Transverse colon (tissue), 4 donors: Measurements from ENCODE around the gene CNTNAP2. TPM values are rescaled to one million over a fixed set of nuclear protein-coding genes. Genes with fewer than 3 reads are reported as not detected.

Source experiments
- DNase-seq: peaks from one replicate; pipeline ENCODE4 v3.0.0-alpha.2; 2019
- H3K27ac ChIP-seq, 4 donors: fragments of 200-600 bp; sonication (generic); 2 replicates each; pipeline ENCODE4 v1.5.1; 2016 to 2018; ENCODE audit warnings: inconsistent platforms in 4 of 4
- H3K27me3 ChIP-seq: fragments of 200-600 bp; sonication (generic); 2 replicates; pipeline ENCODE4 v1.5.1; 2017; ENCODE audit warnings: inconsistent platforms
- H3K36me3 ChIP-seq, 4 donors: fragments of 200-600 bp; sonication (generic); 2 replicates each; pipeline ENCODE4 v1.5.1; 2017 to 2019; ENCODE audit warnings: inconsistent platforms in 4 of 4
- H3K4me1 ChIP-seq, 4 donors: fragments of 200-600 bp; sonication (generic); 2 replicates each; pipeline ENCODE4 v1.5.1; 2017 to 2020; ENCODE audit warnings: inconsistent platforms in 4 of 4
- H3K4me3 ChIP-seq, 4 donors: fragments of 200-600 bp; sonication (generic); 1 replicate in 1 of 4; 2 replicates in 3 of 4; pipeline versions ENCODE4 v1.5.1 to v1.6.1; 2017 to 2019; ENCODE audit warnings: inconsistent platforms in 4 of 4
- H3K9me3 ChIP-seq, 2 donors: fragments of 200-600 bp; sonication (generic); 2 replicates each; pipeline ENCODE4 v1.5.1; 2017 to 2019; ENCODE audit warnings: inconsistent platforms in 2 of 2
- EP300 ChIP-seq: sonication (generic); formaldehyde crosslinking; IDR thresholded peaks from one replicate; pipeline ENCODE4 v1.6.1; 2017; ENCODE audit warnings: antibody characterized with exemption, low read depth
- POLR2A ChIP-seq: fragments of 450-650 bp; IDR thresholded peaks from one replicate; pipeline ENCODE4 v1.6.1; 2016; ENCODE audit warnings: antibody characterized with exemption, mild to moderate bottlenecking, moderate library complexity
- POLR2AphosphoS5 ChIP-seq, 3 donors: sonication (generic); formaldehyde crosslinking; IDR thresholded peaks; one replicate each; pipeline ENCODE4 v1.6.1; 2016; ENCODE audit warnings: antibody characterized with exemption in 3 of 3
- WGBS, 2 donors: methylation state at CpG; one replicate each; pipeline ENCODE4 v1.1.5; 2018; ENCODE audit warnings: low coverage in 1 of 2; 5-methylcytosine and 5-hydroxymethylcytosine counted together
- in situ Hi-C, 4 donors: fragments of 200-750 bp; cut with MboI; loops; one replicate each; pipeline versions ENCODE4 v1.15.0 to v1.15.1; 2017; ENCODE audit warnings: low sequenced_read_pairs in 3 of 4, low pct_ligation_motif_present in 1 of 4, low pct_unique_long_range_greater_than_20kb in 1 of 4
- intact Hi-C: fragments of 100-400 bp; cut with DNase I; formaldehyde crosslinking; loops from one replicate; pipeline ENCODE4 v1.15.1; 2023; ENCODE audit warnings: low total_unique reads
- total RNA-seq, 4 donors: library from RNA; depleted of rRNA; stranded (reverse); fragments of >200 nt; gene quantifications; one replicate each; pipeline ENCODE4 v1.1.0, GENCODE V29; 2016
- TF ChIP-seq, protein P1 (sequence below), 5 experiments: fragments of 200-600 bp in 3 of 5; fragments of 450-650 bp in 2 of 5; sonication (generic) in 3 of 5; IDR thresholded peaks; 1 replicate in 2 of 5; 2 replicates in 3 of 5; pipeline ENCODE4 v1.5.1; 2016 to 2017; ENCODE audit warnings: antibody characterized with exemption in 5 of 5, inconsistent platforms in 3 of 5, mild to moderate bottlenecking in 2 of 5, moderate library complexity in 1 of 5

CNTNAP2 gene
- total RNA-seq, 4 donors from 2014 or later = 0.60 to 2.9 (median 2.4) TPM

- no peaks in the 10 kb centered on the region for H3K27me3 ChIP-seq
- in situ Hi-C loops = no loop called here
- 24 to 40% methylated on average over 3 to 5 of the region's 5 CpGs for WGBS, 2 donors
- H3K4me3 ChIP-seq = no peak overlapping the region
- no peak for DNase-seq
- no peak overlapping the region for H3K27ac ChIP-seq
- no peaks in the 10 kb centered on the region for H3K9me3 ChIP-seq
- H3K4me1 ChIP-seq = no peaks in the 10 kb centered on the region
- intact Hi-C loops = no loop called here
- no peak for TF ChIP-seq EP300
- TF ChIP-seq POLR2A = no peak
- no peak for TF ChIP-seq POLR2AphosphoS5 (IDR thresholded peaks at IDR 0.05)
- TF ChIP-seq, protein P1, sequence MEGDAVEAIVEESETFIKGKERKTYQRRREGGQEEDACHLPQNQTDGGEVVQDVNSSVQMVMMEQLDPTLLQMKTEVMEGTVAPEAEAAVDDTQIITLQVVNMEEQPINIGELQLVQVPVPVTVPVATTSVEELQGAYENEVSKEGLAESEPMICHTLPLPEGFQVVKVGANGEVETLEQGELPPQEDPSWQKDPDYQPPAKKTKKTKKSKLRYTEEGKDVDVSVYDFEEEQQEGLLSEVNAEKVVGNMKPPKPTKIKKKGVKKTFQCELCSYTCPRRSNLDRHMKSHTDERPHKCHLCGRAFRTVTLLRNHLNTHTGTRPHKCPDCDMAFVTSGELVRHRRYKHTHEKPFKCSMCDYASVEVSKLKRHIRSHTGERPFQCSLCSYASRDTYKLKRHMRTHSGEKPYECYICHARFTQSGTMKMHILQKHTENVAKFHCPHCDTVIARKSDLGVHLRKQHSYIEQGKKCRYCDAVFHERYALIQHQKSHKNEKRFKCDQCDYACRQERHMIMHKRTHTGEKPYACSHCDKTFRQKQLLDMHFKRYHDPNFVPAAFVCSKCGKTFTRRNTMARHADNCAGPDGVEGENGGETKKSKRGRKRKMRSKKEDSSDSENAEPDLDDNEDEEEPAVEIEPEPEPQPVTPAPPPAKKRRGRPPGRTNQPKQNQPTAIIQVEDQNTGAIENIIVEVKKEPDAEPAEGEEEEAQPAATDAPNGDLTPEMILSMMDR (IDR thresholded peaks at IDR 0.05) = no peak
- H3K36me3 ChIP-seq = no peaks in the 10 kb centered on the region
Observed at GRCh38 chr7:148222721-148223120, 2106.1 kb downstream of the CNTNAP2 start.

- TF ChIP-seq POLR2A (no peak), POLR2AphosphoS5 (IDR thresholded peaks at IDR 0.05) (no peak), EP300 (no peak)
- TF ChIP-seq, protein P1 (IDR thresholded peaks at IDR 0.05) = no peak
- Histone ChIP-seq H3K4me1 (no peaks in the 10 kb centered on the region), H3K9me3 (no peaks in the 10 kb centered on the region), H3K36me3 (no peaks in the 10 kb centered on the region), H3K4me3 (no peak overlapping the region), H3K27ac (no peak overlapping the region), H3K27me3 (no peaks in the 10 kb centered on the region)
- WGBS, 2 donors = 80 to 100% methylated on average over 1 of the region's 1 CpG
- DNase-seq = no peak
- in situ Hi-C loops (no loop called here), intact Hi-C loops (no loop called here)
Observed at GRCh38 chr7:148223160-148223559, 2106.6 kb downstream of the CNTNAP2 start.

DNA sequence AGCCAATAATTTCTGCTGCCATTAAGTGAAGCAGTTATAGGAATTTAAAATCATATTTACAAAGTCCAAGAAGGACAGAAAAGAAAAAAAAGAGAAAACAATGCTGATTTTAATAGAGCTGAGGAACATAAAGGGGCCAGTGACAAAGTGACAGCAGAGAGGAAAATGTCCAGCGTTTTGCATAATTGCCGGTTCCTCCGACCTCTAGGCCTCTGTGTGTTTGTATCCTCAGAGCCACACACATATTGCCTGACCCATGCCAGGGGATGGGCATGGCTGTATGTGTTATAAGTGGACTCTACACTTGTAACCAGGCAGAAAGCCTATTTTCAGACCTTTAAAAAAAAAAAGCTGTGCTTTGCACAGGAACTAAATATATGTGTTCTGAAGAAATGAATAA is 2107.1 kb downstream of the CNTNAP2 start:
- Histone ChIP-seq H3K9me3 (no peaks in the 10 kb centered on the region), H3K27me3 (no peaks in the 10 kb centered on the region), H3K4me3 (no peak overlapping the region), H3K36me3 (no peaks in the 10 kb centered on the region), H3K4me1 (no peaks in the 10 kb centered on the region), H3K27ac (no peak overlapping the region)
- intact Hi-C loops (no loop called here), in situ Hi-C loops (no loop called here)
- WGBS, 2 donors = 80 to 86% methylated on average over 3 of the region's 3 CpGs
- no peak for DNase-seq
- TF ChIP-seq POLR2AphosphoS5 (IDR thresholded peaks at IDR 0.05) = no peak
- TF ChIP-seq EP300 = no peak
- no peak for TF ChIP-seq POLR2A
- TF ChIP-seq, protein P1 (IDR thresholded peaks at IDR 0.05) = no peak

DNA sequence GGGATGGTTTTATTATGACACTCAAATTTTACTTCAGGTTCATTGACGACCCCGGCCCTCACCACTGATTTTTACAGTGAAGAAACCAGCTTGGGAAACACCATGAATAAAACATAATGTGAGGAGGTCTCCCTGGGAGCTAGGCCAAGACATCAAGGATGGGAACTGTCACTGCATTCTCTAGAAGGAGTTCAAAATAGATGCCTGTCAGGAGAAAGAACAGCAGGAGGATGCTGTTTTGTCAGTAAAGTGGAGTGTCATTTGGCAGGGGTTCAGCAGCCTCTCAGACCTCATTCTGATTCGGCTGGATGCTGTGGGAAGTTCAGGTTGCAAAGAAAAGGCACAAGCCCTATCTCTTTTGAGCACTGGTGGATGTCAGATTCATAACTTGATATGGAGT is 2113.7 kb downstream of the CNTNAP2 start:
- H3K36me3 ChIP-seq = no peaks in the 10 kb centered on the region
- no peak for TF ChIP-seq POLR2AphosphoS5 (IDR thresholded peaks at IDR 0.05)
- TF ChIP-seq EP300 = no peak
- TF ChIP-seq POLR2A = no peak
- TF ChIP-seq, protein P1 (IDR thresholded peaks at IDR 0.05) = no peak
- WGBS, 2 donors = 74 to 92% methylated on average over 2 to 3 of the region's 3 CpGs
- no peaks in the 10 kb centered on the region for H3K27me3 ChIP-seq
- no peaks in the 10 kb centered on the region for H3K9me3 ChIP-seq
- H3K4me1 ChIP-seq = no peaks in the 10 kb centered on the region
- DNase-seq = no peak
- no peak overlapping the region for H3K4me3 ChIP-seq
- no peak overlapping the region for H3K27ac ChIP-seq
- in situ Hi-C loops (no loop called here), intact Hi-C loops (no loop called here)
